ENCODE data around the gene TJP2.

GRCh38 chr9:69204849-69205248 lies 30.8 kb downstream of the TJP2 start:
- TF ChIP-seq POLR2A (IDR thresholded peaks at IDR 0.05) (no peak), CTCF (IDR thresholded peaks at IDR 0.05) (no peak)
